Measurements from ENCODE around the gene FAM53B. TPM values are rescaled to one million over a fixed set of nuclear protein-coding genes. Genes with fewer than 3 reads are reported as not detected.

Gene FAM53B
- total RNA-seq, 2 experiments from 2014 or later, result 56.6 to 58.5 TPM

DNA sequence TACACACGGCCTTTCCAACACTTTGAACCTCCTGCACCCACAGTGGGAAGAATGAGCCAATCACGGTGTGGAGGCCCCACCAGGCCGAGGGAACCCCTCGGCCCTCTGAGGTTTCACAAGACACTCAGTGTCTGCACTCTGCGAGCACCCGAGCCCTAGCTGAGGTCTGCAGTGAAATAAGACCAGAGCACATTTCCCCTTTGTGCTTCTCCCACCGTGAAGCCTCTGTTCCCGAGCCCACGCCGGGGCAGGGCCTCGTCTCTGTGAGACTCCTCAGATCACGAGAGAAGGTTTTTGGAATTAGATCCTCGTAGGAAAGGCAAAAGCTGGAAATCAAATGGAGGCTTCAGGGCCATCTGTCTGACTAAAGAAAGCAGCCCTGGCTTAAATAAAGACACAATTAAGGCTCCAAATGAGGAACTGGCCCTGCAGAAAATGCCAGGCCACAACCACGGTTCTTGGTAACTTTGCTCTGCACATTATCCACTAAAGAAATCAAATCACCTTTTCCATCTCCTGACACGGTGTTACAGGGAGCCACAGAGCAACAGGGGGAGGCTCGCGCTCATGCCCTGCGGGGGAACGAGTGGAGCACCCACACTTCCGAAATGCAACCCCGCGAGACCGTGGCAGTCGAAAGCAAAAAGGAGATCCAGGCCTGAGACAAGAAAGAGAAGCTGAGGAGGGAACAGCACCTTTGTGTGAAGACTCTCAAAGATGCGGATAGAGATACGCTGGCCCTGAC lies 43.7 kb downstream of the FAM53B start:
- Histone ChIP-seq H3K36me3 (ENCODE audit: insufficient read depth, low read length) (peaks cover 94% of the 10 kb centered on the region), H3K27ac (ENCODE audit: low read depth, low read length, poor library complexity, severe bottlenecking) (peak overlapping the region; percentile 8), H3K4me3 (ENCODE audit: low read depth, low read length, poor library complexity, severe bottlenecking) (no peak overlapping the region), H4K20me1 (ENCODE audit: insufficient read depth, low read length) (no peaks in the 10 kb centered on the region), H3K4me1 (ENCODE audit: insufficient read depth, low read length, poor library complexity, severe bottlenecking) (peaks cover 86% of the 10 kb centered on the region), H3K9me3 (ENCODE audit: low read length) (no peaks in the 10 kb centered on the region), H2AFZ (ENCODE audit: low read length) (no peak overlapping the region), H3K9me2 (ENCODE audit: insufficient read depth, low read length) (no peaks in the 10 kb centered on the region), H3K4me2 (ENCODE audit: low read length) (no peak overlapping the region), H3K79me2 (ENCODE audit: insufficient read depth, low read depth, low read length) (no peaks in the 10 kb centered on the region; the same call in 1 of the 2 replicates)
- CTCF ChIA-PET (ENCODE audit: unreplicated experiment), result no interaction called here
- intact Hi-C loops (cut with micrococcal nuclease; ENCODE audit: unreplicated experiment), result no loop called here
- BruUV-seq (replicated peaks), result no TSS peak
- TF ChIP-seq, protein P1, sequence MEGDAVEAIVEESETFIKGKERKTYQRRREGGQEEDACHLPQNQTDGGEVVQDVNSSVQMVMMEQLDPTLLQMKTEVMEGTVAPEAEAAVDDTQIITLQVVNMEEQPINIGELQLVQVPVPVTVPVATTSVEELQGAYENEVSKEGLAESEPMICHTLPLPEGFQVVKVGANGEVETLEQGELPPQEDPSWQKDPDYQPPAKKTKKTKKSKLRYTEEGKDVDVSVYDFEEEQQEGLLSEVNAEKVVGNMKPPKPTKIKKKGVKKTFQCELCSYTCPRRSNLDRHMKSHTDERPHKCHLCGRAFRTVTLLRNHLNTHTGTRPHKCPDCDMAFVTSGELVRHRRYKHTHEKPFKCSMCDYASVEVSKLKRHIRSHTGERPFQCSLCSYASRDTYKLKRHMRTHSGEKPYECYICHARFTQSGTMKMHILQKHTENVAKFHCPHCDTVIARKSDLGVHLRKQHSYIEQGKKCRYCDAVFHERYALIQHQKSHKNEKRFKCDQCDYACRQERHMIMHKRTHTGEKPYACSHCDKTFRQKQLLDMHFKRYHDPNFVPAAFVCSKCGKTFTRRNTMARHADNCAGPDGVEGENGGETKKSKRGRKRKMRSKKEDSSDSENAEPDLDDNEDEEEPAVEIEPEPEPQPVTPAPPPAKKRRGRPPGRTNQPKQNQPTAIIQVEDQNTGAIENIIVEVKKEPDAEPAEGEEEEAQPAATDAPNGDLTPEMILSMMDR (conservative IDR thresholded peaks at IDR 0.05; ENCODE audit: low read length), result no peak
- no peak for TF ChIP-seq EZH2phosphoT487 (IDR thresholded peaks at IDR 0.05; ENCODE audit: borderline replicate concordance, low read depth, low read length)
- POLR2A ChIA-PET, result interaction anchor here (0.5 to 1.0 kb wide), 4 partner anchors 8 to 37 kb away, joined by 3 read pairs; no protein-coding TSS in a partner anchor
- no peak for DNase-seq (ENCODE audit: low spot score)

DNA sequence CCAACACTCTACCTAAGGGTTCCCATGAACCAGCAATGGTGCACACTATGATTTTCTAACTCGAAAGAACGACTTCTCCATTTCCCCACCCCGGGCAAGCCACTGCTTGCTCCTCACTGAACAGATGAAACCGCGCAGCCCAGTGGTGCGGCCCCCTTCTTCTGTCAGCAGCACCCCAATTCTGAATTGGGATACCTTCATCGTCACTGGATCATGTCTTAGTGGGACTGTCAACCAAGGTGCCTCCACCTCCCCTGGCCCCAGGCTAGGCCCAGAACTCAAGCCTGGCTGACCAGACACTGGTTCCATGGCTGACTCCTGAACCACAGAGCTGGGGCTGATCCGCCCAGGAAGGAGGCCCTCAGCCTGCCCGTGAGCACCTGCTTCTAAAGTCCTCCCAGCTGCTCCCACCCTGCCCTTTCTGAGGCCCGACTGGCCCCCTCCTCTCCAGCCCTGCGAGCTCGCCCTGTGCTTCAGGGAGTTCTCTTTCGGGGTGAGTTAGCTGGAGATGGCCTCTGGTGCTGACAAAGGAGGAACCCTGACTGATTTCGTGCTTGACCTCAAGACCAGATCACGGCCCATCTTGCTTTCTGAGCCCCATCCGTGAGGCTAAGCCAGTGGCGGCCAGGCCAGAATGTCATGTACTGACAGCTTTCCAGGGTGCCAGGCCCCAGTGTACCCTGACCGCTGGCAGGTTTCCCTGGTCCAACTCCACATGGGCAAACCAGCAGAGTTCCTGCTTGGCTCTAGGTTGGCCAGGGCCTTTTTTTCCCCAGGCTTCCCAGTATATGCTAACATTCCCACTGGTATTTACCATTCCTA lies 44.5 kb downstream of the FAM53B start:
- Histone ChIP-seq H3K9me3 (ENCODE audit: low read length) (no peaks in the 10 kb centered on the region), H3K79me2 (ENCODE audit: insufficient read depth, low read depth, low read length) (no peaks in the 10 kb centered on the region; the same call in 1 of the 2 replicates), H3K36me3 (ENCODE audit: insufficient read depth, low read length) (peaks cover 94% of the 10 kb centered on the region), H3K4me1 (ENCODE audit: insufficient read depth, low read length, poor library complexity, severe bottlenecking) (peaks cover 78% of the 10 kb centered on the region), H3K9me2 (ENCODE audit: insufficient read depth, low read length) (no peaks in the 10 kb centered on the region), H2AFZ (ENCODE audit: low read length) (no peak overlapping the region), H3K4me2 (ENCODE audit: low read length) (no peak overlapping the region), H3K4me3 (ENCODE audit: low read depth, low read length, poor library complexity, severe bottlenecking) (no peak overlapping the region), H3K27ac (ENCODE audit: low read depth, low read length, poor library complexity, severe bottlenecking) (no peak overlapping the region), H4K20me1 (ENCODE audit: insufficient read depth, low read length) (no peaks in the 10 kb centered on the region)
- intact Hi-C loops (cut with micrococcal nuclease; ENCODE audit: unreplicated experiment), result no loop called here
- no peak for DNase-seq (ENCODE audit: low spot score)
- CTCF ChIA-PET (ENCODE audit: unreplicated experiment), result no interaction called here
- POLR2A ChIA-PET, result no interaction called here
- TF ChIP-seq, protein P1 (conservative IDR thresholded peaks at IDR 0.05; ENCODE audit: low read length), result no peak
- TF ChIP-seq EZH2phosphoT487 (IDR thresholded peaks at IDR 0.05; ENCODE audit: borderline replicate concordance, low read depth, low read length), result no peak
- BruUV-seq (replicated peaks), result no TSS peak
